HAP-1 (cell line): Measurements from ENCODE around the gene PLEKHG4B.
"Not testable (repeated sequence)": the region's sequence is repeated elsewhere in the genome, so short reads cannot be mapped to it uniquely, and the experiment has no call there.

Experiments used
- DNase-seq, 2 experiments: peaks; one replicate each; pipeline ENCODE4 v3.0.0-alpha.2; 2016 to 2020; ENCODE audit warnings: low spot score in 2 of 2
- H3K27me3 ChIP-seq: fragments of 250-450 bp; sonication (Bioruptor Pico); 2 replicates; pipeline ENCODE4 v1.5.1; 2020; ENCODE audit warnings: low read depth, mild to moderate bottlenecking, moderate library complexity
- H3K36me3 ChIP-seq: fragments of 250-450 bp; sonication (Bioruptor Pico); replicated peaks from 2 replicates; pipeline ENCODE4 v1.5.1; 2020; ENCODE audit warnings: mild to moderate bottlenecking
- H3K4me1 ChIP-seq: fragments of 250-450 bp; sonication (Bioruptor Pico); 2 replicates; pipeline ENCODE4 v1.5.1; 2020; ENCODE audit warnings: mild to moderate bottlenecking
- H3K4me3 ChIP-seq: fragments of 250-450 bp; sonication (Bioruptor Pico); 2 replicates; pipeline ENCODE4 v1.5.1; 2020; ENCODE audit warnings: mild to moderate bottlenecking, moderate library complexity
- H3K9me3 ChIP-seq: fragments of 250-450 bp; sonication (Bioruptor Pico); 2 replicates; pipeline ENCODE4 v1.5.1; 2020; ENCODE audit warnings: mild to moderate bottlenecking, moderate library complexity
- in situ Hi-C: fragments of 300-500 bp; cut with MboI; formaldehyde crosslinking; loops from 3 replicates; pipeline ENCODE4 v1.14.3; 2020; ENCODE audit warnings: low sequenced_read_pairs, inconsistent platforms, mixed read lengths

Gene PLEKHG4B

GRCh38 chr5:91556-92263 lies at the start of gene PLEKHG4B:
TSS of gene PLEKHG4B (plus strand) at chr5:92168. CDS start at chr5:92232, 64 bp downstream.
- DNase-seq: peak; percentile 88 to 95
- Histone ChIP-seq H3K27me3 (no peaks in the 10 kb centered on the region), H3K9me3 (no peaks in the 10 kb centered on the region), H3K36me3 (peaks cover 9% of the 10 kb centered on the region), H3K4me3 (peak within 1 kb of the TSS; percentile 47), H3K4me1 (peaks cover 13% of the 10 kb centered on the region)
- in situ Hi-C loops: no loop called here

GRCh38 chr5:42250-42649 lies 49.7 kb upstream of the PLEKHG4B start:
- Histone ChIP-seq H3K4me3 (no peak overlapping the region), H3K9me3 (no peaks in the 10 kb centered on the region), H3K27me3 (peaks cover 45% of the 10 kb centered on the region), H3K4me1 (no peaks in the 10 kb centered on the region), H3K36me3 (no peaks in the 10 kb centered on the region)
- in situ Hi-C loops: no loop called here
- peak; percentile 17 to 67 for DNase-seq

GRCh38 chr5:48192-48591 lies 43.8 kb upstream of the PLEKHG4B start:
- in situ Hi-C loops: no loop called here
- no peak for DNase-seq
- peaks cover 14% of the 10 kb centered on the region for H3K27me3 ChIP-seq
- no peaks in the 10 kb centered on the region; the same call in 1 of the 2 replicates for H3K9me3 ChIP-seq
- no peaks in the 10 kb centered on the region for H3K4me1 ChIP-seq
- no peaks in the 10 kb centered on the region for H3K36me3 ChIP-seq
- no peak overlapping the region for H3K4me3 ChIP-seq

- peaks cover 14% of the 10 kb centered on the region for H3K27me3 ChIP-seq
- in situ Hi-C loops, DNase-seq: not testable (repeated sequence)
Measured at GRCh38 chr5:49530-49929, 42.4 kb upstream of the PLEKHG4B start.

GRCh38 chr5:49953-50544 lies 41.9 kb upstream of the PLEKHG4B start:
- in situ Hi-C loops: no loop called here
- H3K4me1 ChIP-seq: peaks cover 4% of the 10 kb centered on the region
- peaks cover 14% of the 10 kb centered on the region for H3K27me3 ChIP-seq
- DNase-seq: no peak
- no peaks in the 10 kb centered on the region; the same call in 1 of the 2 replicates for H3K9me3 ChIP-seq
- no peak overlapping the region for H3K4me3 ChIP-seq
- no peaks in the 10 kb centered on the region for H3K36me3 ChIP-seq

More at GRCh38 chr5:49530-49929, 42.4 kb upstream of the PLEKHG4B start:
- H3K4me3 ChIP-seq, H3K36me3 ChIP-seq, H3K9me3 ChIP-seq, H3K4me1 ChIP-seq: not testable (repeated sequence)

- peaks cover 4% of the 10 kb centered on the region for H3K4me1 ChIP-seq
- in situ Hi-C loops: no loop called here
- no peaks in the 10 kb centered on the region for H3K36me3 ChIP-seq
- no peaks in the 10 kb centered on the region; the same call in 1 of the 2 replicates for H3K9me3 ChIP-seq
- DNase-seq: no peak
- peaks cover 8% of the 10 kb centered on the region; the same call in 1 of the 2 replicates for H3K27me3 ChIP-seq
- H3K4me3 ChIP-seq: no peak overlapping the region
Measured at GRCh38 chr5:50724-51499, 41.1 kb upstream of the PLEKHG4B start.

GRCh38 chr5:51500-51823 lies 40.5 kb upstream of the PLEKHG4B start:
- H3K36me3 ChIP-seq: no peaks in the 10 kb centered on the region
- no peaks in the 10 kb centered on the region; the same call in 1 of the 2 replicates for H3K9me3 ChIP-seq
- in situ Hi-C loops: no loop called here
- no peak for DNase-seq
- peaks cover 2% of the 10 kb centered on the region; the same call in 1 of the 2 replicates for H3K27me3 ChIP-seq
- H3K4me1 ChIP-seq: peaks cover 4% of the 10 kb centered on the region
- no peak overlapping the region for H3K4me3 ChIP-seq

- H3K4me3 ChIP-seq: peak overlapping the region; percentile 62
- in situ Hi-C loops: no loop called here
- peak; percentile 82 to 96 for DNase-seq
- H3K9me3 ChIP-seq: no peaks in the 10 kb centered on the region; the same call in 1 of the 2 replicates
- no peaks in the 10 kb centered on the region for H3K27me3 ChIP-seq
- H3K4me1 ChIP-seq: peaks cover 4% of the 10 kb centered on the region
- H3K36me3 ChIP-seq: no peaks in the 10 kb centered on the region
Measured at GRCh38 chr5:53381-54174, 38.4 kb upstream of the PLEKHG4B start.

GRCh38 chr5:54175-54730 lies 37.7 kb upstream of the PLEKHG4B start:
- H3K27me3 ChIP-seq: no peaks in the 10 kb centered on the region
- H3K9me3 ChIP-seq: no peaks in the 10 kb centered on the region; the same call in 1 of the 2 replicates
- peaks cover 4% of the 10 kb centered on the region for H3K4me1 ChIP-seq
- no peaks in the 10 kb centered on the region for H3K36me3 ChIP-seq
- in situ Hi-C loops: no loop called here
- peak overlapping the region; percentile 62 for H3K4me3 ChIP-seq
- DNase-seq: no peak

GRCh38 chr5:54876-55569 lies 36.9 kb upstream of the PLEKHG4B start:
- peaks cover 4% of the 10 kb centered on the region for H3K4me1 ChIP-seq
- no peak for DNase-seq
- H3K9me3 ChIP-seq: no peaks in the 10 kb centered on the region; the same call in 1 of the 2 replicates
- H3K36me3 ChIP-seq: no peaks in the 10 kb centered on the region
- no peaks in the 10 kb centered on the region for H3K27me3 ChIP-seq
- in situ Hi-C loops: no loop called here
- no peak overlapping the region for H3K4me3 ChIP-seq

GRCh38 chr5:56561-57290 lies 35.2 kb upstream of the PLEKHG4B start:
- H3K36me3 ChIP-seq: no peaks in the 10 kb centered on the region
- H3K4me3 ChIP-seq: no peak overlapping the region
- H3K4me1 ChIP-seq: peaks cover 4% of the 10 kb centered on the region
- peak; percentile 17 to 71 for DNase-seq
- in situ Hi-C loops: no loop called here
- no peaks in the 10 kb centered on the region for H3K27me3 ChIP-seq
- H3K9me3 ChIP-seq: peaks cover 2% of the 10 kb centered on the region; the same call in 1 of the 2 replicates

GRCh38 chr5:60250-60649 lies 31.7 kb upstream of the PLEKHG4B start:
- H3K9me3 ChIP-seq, DNase-seq, H3K4me3 ChIP-seq, H3K4me1 ChIP-seq, H3K36me3 ChIP-seq, H3K27me3 ChIP-seq, in situ Hi-C loops: not testable (repeated sequence)
